Globus pallidus (tissue), 1 donor: Measurements from ENCODE around the gene RGL3.
A peak's percentile ranks its signal among the peaks of the same experiment; 100 is the strongest.
"Not testable (repeated sequence)": the region's sequence is repeated elsewhere in the genome, so short reads cannot be mapped to it uniquely, and the experiment has no call there.

Experiments
- DNase-seq: peaks from one replicate; pipeline ENCODE4 v3.0.0-alpha.2; 2015; ENCODE audit warnings: low spot score

RGL3 gene

GRCh38 chr19:11361771-11362731 is 57.1 kb downstream of the RGL3 start:
- DNase-seq, result no peak

GRCh38 chr19:11361037-11361770 is 57.9 kb downstream of the RGL3 start:
- no peak for DNase-seq

- no peak for DNase-seq
These were observed 59.7 kb downstream of the RGL3 start for GRCh38 chr19:11359421-11359820.

- no peak for DNase-seq
These were observed 62.2 kb downstream of the RGL3 start for GRCh38 chr19:11356676-11357550.

GRCh38 chr19:11356074-11356397 is 63.1 kb downstream of the RGL3 start:
- no peak for DNase-seq

GRCh38 chr19:11355160-11356073 is 63.7 kb downstream of the RGL3 start, which contains the start of gene PLPPR2:
PLPPR2 (plus strand) TSS chr19:11355432; CDS start chr19:11357674, 2,242 bp downstream.
- peak; percentile 78 for DNase-seq

GRCh38 chr19:11354102-11354501 is 65.0 kb downstream of the RGL3 start:
- not testable (repeated sequence) for DNase-seq

- DNase-seq, result no peak
These were observed 69.9 kb downstream of the RGL3 start for GRCh38 chr19:11349171-11349570.

GRCh38 chr19:11347546-11348039 is 71.5 kb downstream of the RGL3 start:
- no peak for DNase-seq

GRCh38 chr19:11346104-11346940 is 72.8 kb downstream of the RGL3 start, which contains the start of the genes CCDC159 and TMEM205:
CCDC159 (plus strand) TSS chr19:11346519; CDS start chr19:11346607, 88 bp downstream.
TMEM205 (minus strand) TSS chr19:11346268; CDS start chr19:11345619, 649 bp downstream.
- peak; percentile 99 for DNase-seq

- DNase-seq, result no peak
These were observed 73.9 kb downstream of the RGL3 start for GRCh38 chr19:11345122-11345803.
